MCF 10A (cell line): Measurements from ENCODE around the gene PLVAP. TPM values are rescaled to one million over a fixed set of nuclear protein-coding genes. Genes with fewer than 3 reads are reported as not detected.
A peak's percentile ranks its signal among the peaks of the same experiment; 100 is the strongest.

Source experiments
- BruUV-seq: library from RNA; stranded (reverse); fragments of 400-500 nt; replicated peaks from 2 replicates; lab custom pipeline; 2021; lab: Mats Ljungman, UMichigan
- CTCF ChIA-PET: fragments of 300-600 bp; sonication (Branson Sonifier 250); formaldehyde crosslinking; extraction: SDS; loops from one replicate; lab custom pipeline; 2021; ENCODE audit warnings: antibody characterized with exemption, inconsistent platforms; lab: Yijun Ruan, JAX
- POLR2A ChIA-PET: fragments of 300-600, 350-650 bp; sonication (Branson Sonifier 250); formaldehyde crosslinking; extraction: SDS; loops from one replicate; lab custom pipeline; 2020; ENCODE audit warnings: antibody characterized with exemption, inconsistent platforms; lab: Yijun Ruan, JAX
- DNase-seq: peaks from one replicate; pipeline ENCODE4 v3.0.0-alpha.2; 2018; ENCODE audit not compliant: unreplicated experiment
- H3K27ac Mint-ChIP-seq: one replicate; pipeline ENCODE4 v1.8.0; 2022; ENCODE audit warnings: mild to moderate bottlenecking, low read depth, mixed read lengths; ENCODE audit not compliant: unreplicated experiment
- H3K27me3 Mint-ChIP-seq: one replicate; pipeline ENCODE4 v1.8.0; 2022; ENCODE audit warnings: mixed read lengths; ENCODE audit not compliant: insufficient read depth, unreplicated experiment
- H3K36me3 Mint-ChIP-seq: one replicate; pipeline ENCODE4 v1.8.0; 2022; ENCODE audit warnings: mild to moderate bottlenecking, moderate library complexity, mixed read lengths; ENCODE audit not compliant: insufficient read depth, unreplicated experiment
- H3K4me1 Mint-ChIP-seq: one replicate; pipeline ENCODE4 v1.8.0; 2022; ENCODE audit warnings: mixed read lengths; ENCODE audit not compliant: insufficient read depth, unreplicated experiment
- H3K4me3 Mint-ChIP-seq: one replicate; pipeline ENCODE4 v1.8.0; 2022; ENCODE audit warnings: mild to moderate bottlenecking, moderate library complexity, mixed read lengths; ENCODE audit not compliant: unreplicated experiment
- H3K9me3 Mint-ChIP-seq: one replicate; pipeline ENCODE4 v1.8.0; 2022; ENCODE audit warnings: mixed read lengths; ENCODE audit not compliant: unreplicated experiment
- intact Hi-C: fragments of 100-400 bp; cut with micrococcal nuclease; formaldehyde crosslinking; loops from 2 replicates; pipeline ENCODE4 v1.14.1; 2022
- total RNA-seq: library from RNA; stranded (reverse); gene quantifications from 2 replicates; pipeline ENCODE4 v1.2.3, GENCODE V29; 2022
- TF ChIP-seq, protein P1 (sequence below): fragments of 200-600 bp; IDR thresholded peaks from one replicate; pipeline ENCODE4 v1.8.0; 2022; ENCODE audit warnings: antibody characterized with exemption, mild to moderate bottlenecking; ENCODE audit not compliant: unreplicated experiment

Gene PLVAP
- total RNA-seq, 1 experiment from 2014 or later = not detected

GRCh38 chr19:17390665-17391370, 13.7 kb upstream of the PLVAP start:
- no peaks in the 10 kb centered on the region for H3K9me3 Mint-ChIP-seq
- ChIA-PET POLR2A (interaction anchor here (1.4 kb wide), 2 partner anchors 57 to 131 kb away, joined by 3 read pairs; no protein-coding TSS in a partner anchor), CTCF (interaction anchor here (0.6 to 6.6 kb wide), 17 partner anchors 9 to 458 kb away, joined by 3 to 84 read pairs (median 3); partner anchors contain the start of genes MVB12A, PGLS and PLVAP)
- BruUV-seq = no TSS peak
- peaks cover 10% of the 10 kb centered on the region for H3K4me1 Mint-ChIP-seq
- no peak overlapping the region for H3K27ac Mint-ChIP-seq
- intact Hi-C loops = loop anchor here (2.0 to 10.0 kb wide), 2 partner anchors 98 to 464 kb away; partner anchors contain the start of gene RPL18A
- no peaks in the 10 kb centered on the region for H3K27me3 Mint-ChIP-seq
- TF ChIP-seq, protein P1, sequence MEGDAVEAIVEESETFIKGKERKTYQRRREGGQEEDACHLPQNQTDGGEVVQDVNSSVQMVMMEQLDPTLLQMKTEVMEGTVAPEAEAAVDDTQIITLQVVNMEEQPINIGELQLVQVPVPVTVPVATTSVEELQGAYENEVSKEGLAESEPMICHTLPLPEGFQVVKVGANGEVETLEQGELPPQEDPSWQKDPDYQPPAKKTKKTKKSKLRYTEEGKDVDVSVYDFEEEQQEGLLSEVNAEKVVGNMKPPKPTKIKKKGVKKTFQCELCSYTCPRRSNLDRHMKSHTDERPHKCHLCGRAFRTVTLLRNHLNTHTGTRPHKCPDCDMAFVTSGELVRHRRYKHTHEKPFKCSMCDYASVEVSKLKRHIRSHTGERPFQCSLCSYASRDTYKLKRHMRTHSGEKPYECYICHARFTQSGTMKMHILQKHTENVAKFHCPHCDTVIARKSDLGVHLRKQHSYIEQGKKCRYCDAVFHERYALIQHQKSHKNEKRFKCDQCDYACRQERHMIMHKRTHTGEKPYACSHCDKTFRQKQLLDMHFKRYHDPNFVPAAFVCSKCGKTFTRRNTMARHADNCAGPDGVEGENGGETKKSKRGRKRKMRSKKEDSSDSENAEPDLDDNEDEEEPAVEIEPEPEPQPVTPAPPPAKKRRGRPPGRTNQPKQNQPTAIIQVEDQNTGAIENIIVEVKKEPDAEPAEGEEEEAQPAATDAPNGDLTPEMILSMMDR = peak; percentile 67
- H3K4me3 Mint-ChIP-seq = peak overlapping the region; percentile 77
- peak; percentile 94 for DNase-seq
- no peaks in the 10 kb centered on the region for H3K36me3 Mint-ChIP-seq

DNA sequence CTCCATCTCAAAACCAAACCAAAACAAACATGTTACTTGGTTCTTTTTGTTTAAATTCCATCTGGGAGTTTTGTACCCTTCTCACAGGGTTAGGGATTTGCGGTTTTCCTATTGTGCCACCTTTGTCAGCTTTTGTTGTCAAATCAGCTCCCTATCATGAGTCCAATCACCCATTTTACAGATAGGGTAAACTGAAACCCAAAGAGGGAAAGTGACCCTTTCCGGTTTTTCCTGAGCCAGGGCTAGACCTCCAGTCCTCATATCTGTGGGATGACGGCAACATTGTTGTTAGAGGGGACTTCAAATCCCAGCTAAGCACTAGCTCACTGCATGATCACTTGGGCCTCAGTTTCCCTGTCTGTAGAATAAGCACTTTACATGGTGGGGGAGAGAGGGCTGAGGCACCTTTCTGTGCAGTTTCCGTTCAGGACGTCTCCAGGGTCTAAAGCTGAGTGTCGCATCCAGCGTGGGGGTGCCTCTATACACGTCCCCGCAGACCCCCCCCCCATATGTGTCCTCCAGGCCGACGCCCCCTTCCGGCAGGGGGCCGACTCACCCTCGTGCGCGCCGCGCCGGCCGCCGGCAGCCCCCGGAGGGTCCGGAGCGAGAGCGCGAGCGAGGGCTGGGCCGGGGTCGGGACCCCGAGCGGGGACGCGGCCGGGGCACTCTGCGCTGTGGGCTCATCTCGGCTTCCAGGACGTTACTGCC, 13.0 kb upstream of the PLVAP start:
- TF ChIP-seq, protein P1 = no peak
- Mint-ChIP-seq H3K27ac (no peak overlapping the region), H3K9me3 (no peaks in the 10 kb centered on the region), H3K4me1 (peaks cover 6% of the 10 kb centered on the region), H3K36me3 (no peaks in the 10 kb centered on the region), H3K4me3 (peak overlapping the region; percentile 77), H3K27me3 (no peaks in the 10 kb centered on the region)
- DNase-seq = no peak
- POLR2A ChIA-PET = interaction anchor here (1.4 kb wide), 2 partner anchors 57 to 131 kb away, joined by 3 read pairs; no protein-coding TSS in a partner anchor
- no TSS peak for BruUV-seq
- intact Hi-C loops = loop anchor here (2.0 to 10.0 kb wide), 2 partner anchors 97 to 465 kb away; partner anchors contain the start of gene RPL18A
- CTCF ChIA-PET = interaction anchor here (0.5 to 6.6 kb wide), 20 partner anchors 10 to 544 kb away, joined by 3 to 84 read pairs (median 3); partner anchors contain the start of genes PGLS and PLVAP

DNA sequence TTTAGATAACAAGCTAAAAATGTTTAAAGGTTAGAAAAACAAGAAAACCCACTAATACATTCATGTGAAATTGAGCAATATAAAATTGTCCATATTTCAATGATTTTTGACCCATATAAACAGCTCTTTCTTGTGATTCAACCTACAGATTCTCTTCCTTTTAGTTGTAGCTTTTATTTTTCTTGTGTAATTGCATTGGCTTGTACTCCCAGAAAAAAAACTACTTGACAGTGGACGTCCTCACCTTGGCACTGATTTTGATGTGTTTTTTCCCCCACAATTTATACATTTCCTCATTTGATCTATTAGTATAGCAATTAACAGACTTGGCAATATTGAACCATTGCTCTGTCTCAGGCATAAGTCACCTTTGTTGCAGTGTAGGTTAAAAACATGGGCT, 12.1 kb upstream of the PLVAP start:
- H3K27ac Mint-ChIP-seq = no peak overlapping the region
- H3K4me1 Mint-ChIP-seq = peaks cover 4% of the 10 kb centered on the region
- DNase-seq = no peak
- no peak overlapping the region for H3K4me3 Mint-ChIP-seq
- H3K9me3 Mint-ChIP-seq = no peaks in the 10 kb centered on the region
- TF ChIP-seq, protein P1 = no peak
- no peaks in the 10 kb centered on the region for H3K36me3 Mint-ChIP-seq
- BruUV-seq = no TSS peak
- H3K27me3 Mint-ChIP-seq = no peaks in the 10 kb centered on the region
- POLR2A ChIA-PET = interaction anchor here (0.7 to 1.4 kb wide), 4 partner anchors 56 to 130 kb away, joined by 3 read pairs; partner anchors contain the start of gene DDA1
- intact Hi-C loops = no loop called here
- CTCF ChIA-PET = interaction anchor here (0.6 to 6.6 kb wide), 9 partner anchors 18 to 355 kb away, joined by 3 to 84 read pairs (median 5); no protein-coding TSS in a partner anchor
